Prostate gland (tissue), 2 donors: ENCODE data around the gene MUSK.

Source experiments
- POLR2A ChIP-seq: fragments of 450-650 bp; IDR thresholded peaks from one replicate; pipeline ENCODE4 v1.6.1; 2016; ENCODE audit warnings: antibody characterized with exemption, mild to moderate bottlenecking
- TF ChIP-seq, protein P1 (sequence below), 4 experiments: fragments of 200-600 bp in 2 of 4; fragments of 450-650 bp in 2 of 4; sonication (generic) in 2 of 4; IDR thresholded peaks; 1 replicate in 3 of 4; 2 replicates in 1 of 4; pipeline ENCODE4 v1.5.1; 2016 to 2019; ENCODE audit warnings: antibody characterized with exemption in 4 of 4, mild to moderate bottlenecking in 2 of 4, moderate library complexity in 2 of 4

DNA sequence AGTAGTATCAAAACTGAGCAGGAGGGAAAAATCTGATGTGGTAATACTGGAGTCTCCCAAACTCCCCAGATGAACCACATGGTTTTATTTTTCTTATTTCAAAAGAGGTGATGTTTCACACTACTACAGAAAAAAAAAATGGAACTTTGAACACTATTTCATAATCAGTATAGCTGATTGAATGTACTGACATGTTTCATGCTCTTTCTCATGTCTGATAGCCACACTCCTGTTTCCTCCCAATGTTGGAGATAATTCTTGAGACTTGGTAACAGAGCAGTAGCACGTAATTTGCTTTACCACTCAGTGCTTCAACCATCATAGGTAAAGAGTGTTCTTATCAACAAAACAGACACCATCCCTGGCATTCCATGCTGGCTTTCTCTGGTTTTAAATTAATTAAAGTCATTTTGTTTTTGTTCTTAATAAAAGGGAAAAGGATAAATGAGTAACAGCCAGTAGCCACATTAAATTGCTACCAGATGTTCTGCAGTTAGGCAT, 85.2 kb downstream of the MUSK start:
- TF ChIP-seq, protein P1, sequence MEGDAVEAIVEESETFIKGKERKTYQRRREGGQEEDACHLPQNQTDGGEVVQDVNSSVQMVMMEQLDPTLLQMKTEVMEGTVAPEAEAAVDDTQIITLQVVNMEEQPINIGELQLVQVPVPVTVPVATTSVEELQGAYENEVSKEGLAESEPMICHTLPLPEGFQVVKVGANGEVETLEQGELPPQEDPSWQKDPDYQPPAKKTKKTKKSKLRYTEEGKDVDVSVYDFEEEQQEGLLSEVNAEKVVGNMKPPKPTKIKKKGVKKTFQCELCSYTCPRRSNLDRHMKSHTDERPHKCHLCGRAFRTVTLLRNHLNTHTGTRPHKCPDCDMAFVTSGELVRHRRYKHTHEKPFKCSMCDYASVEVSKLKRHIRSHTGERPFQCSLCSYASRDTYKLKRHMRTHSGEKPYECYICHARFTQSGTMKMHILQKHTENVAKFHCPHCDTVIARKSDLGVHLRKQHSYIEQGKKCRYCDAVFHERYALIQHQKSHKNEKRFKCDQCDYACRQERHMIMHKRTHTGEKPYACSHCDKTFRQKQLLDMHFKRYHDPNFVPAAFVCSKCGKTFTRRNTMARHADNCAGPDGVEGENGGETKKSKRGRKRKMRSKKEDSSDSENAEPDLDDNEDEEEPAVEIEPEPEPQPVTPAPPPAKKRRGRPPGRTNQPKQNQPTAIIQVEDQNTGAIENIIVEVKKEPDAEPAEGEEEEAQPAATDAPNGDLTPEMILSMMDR (IDR thresholded peaks at IDR 0.05): no peak
- no peak for TF ChIP-seq POLR2A
